SK-N-SH treated with all-trans-retinoic acid at 6 μM for 48 hours (cell line): ENCODE measurements around the gene IFT43.

ENCODE experiments used
- ATAC-seq: fragments of 200-7000 bp; cut with Tn5 transposase; 3 replicates; pipeline ENCODE4 v1.9.1; 2020; ENCODE audit warnings: mild to moderate bottlenecking, moderate library complexity
- ARNTL ChIP-seq: fragments of 450-650 bp; formaldehyde crosslinking; IDR thresholded peaks from 2 replicates; pipeline ENCODE4 v1.5.0; 2020; ENCODE audit warnings: low read depth, mild to moderate bottlenecking, moderate library complexity, borderline replicate concordance
- BACH2 ChIP-seq: fragments of 250-450 bp; sonication (Bioruptor Pico); IDR thresholded peaks from 2 replicates; pipeline ENCODE4 v1.9.0; 2021; ENCODE audit warnings: mild to moderate bottlenecking, borderline replicate concordance
- CREB5 ChIP-seq: fragments of 250-450 bp; sonication (Bioruptor Pico); IDR thresholded peaks from 2 replicates; pipeline ENCODE4 v1.5.1; 2020; ENCODE audit warnings: low read depth, mild to moderate bottlenecking, moderate library complexity
- CSDC2 ChIP-seq: fragments of 250-450 bp; sonication (Bioruptor Pico); IDR thresholded peaks from 2 replicates; pipeline ENCODE4 v1.5.0; 2020; ENCODE audit warnings: mild to moderate bottlenecking, moderate library complexity
- CSRNP3 ChIP-seq: fragments of 250-450 bp; sonication (Bioruptor Pico); IDR thresholded peaks from 2 replicates; pipeline ENCODE4 v1.5.1; 2021; ENCODE audit warnings: mild to moderate bottlenecking, moderate library complexity
- ESRRG ChIP-seq: fragments of 250-450 bp; sonication (Bioruptor Pico); IDR thresholded peaks from 2 replicates; pipeline ENCODE4 v1.6.1; 2021; ENCODE audit warnings: mild to moderate bottlenecking
- GLIS3 ChIP-seq: fragments of 250-450 bp; sonication (Bioruptor Pico); IDR thresholded peaks from 2 replicates; pipeline ENCODE4 v1.5.0; 2020; ENCODE audit warnings: mild to moderate bottlenecking, moderate library complexity
- OSR1 ChIP-seq: fragments of 250-450 bp; sonication (Bioruptor Pico); IDR thresholded peaks from 2 replicates; pipeline ENCODE4 v1.8.0; 2022; ENCODE audit warnings: moderate library complexity, mild to moderate bottlenecking, inconsistent platforms
- PATZ1 ChIP-seq: fragments of 250-450 bp; sonication (Bioruptor Pico); IDR thresholded peaks from 2 replicates; pipeline ENCODE4 v1.8.0; 2020; ENCODE audit warnings: mild to moderate bottlenecking, moderate library complexity, borderline replicate concordance
- PPARA ChIP-seq: fragments of 250-450 bp; sonication (Bioruptor Pico); IDR thresholded peaks from 2 replicates; pipeline ENCODE4 v1.5.0; 2020; ENCODE audit warnings: mild to moderate bottlenecking, borderline replicate concordance
- RARB ChIP-seq: fragments of 250-450 bp; sonication (Bioruptor Pico); IDR thresholded peaks from 2 replicates; pipeline ENCODE4 v1.8.0; 2021; ENCODE audit warnings: mild to moderate bottlenecking, moderate library complexity
- SNAI2 ChIP-seq: fragments of 250-450 bp; sonication (Bioruptor Pico); IDR thresholded peaks from 2 replicates; pipeline ENCODE4 v1.5.0; 2020; ENCODE audit warnings: mild to moderate bottlenecking, moderate library complexity
- TCF4 ChIP-seq: fragments of 250-450 bp; sonication (Bioruptor Pico); IDR thresholded peaks from 2 replicates; pipeline ENCODE4 v1.8.0; 2021; ENCODE audit warnings: mild to moderate bottlenecking, moderate library complexity, borderline replicate concordance
- TOX ChIP-seq: fragments of 250-450 bp; sonication (Bioruptor Pico); IDR thresholded peaks from 2 replicates; pipeline ENCODE4 v1.8.0; 2021; ENCODE audit warnings: mild to moderate bottlenecking, moderate library complexity, borderline replicate concordance
- TSHZ2 ChIP-seq: fragments of 250-450 bp; sonication (Bioruptor Pico); IDR thresholded peaks from 2 replicates; pipeline ENCODE4 v1.5.0; 2020; ENCODE audit warnings: mild to moderate bottlenecking, moderate library complexity
- ZC3H10 ChIP-seq: fragments of 250-450 bp; sonication (Bioruptor Pico); IDR thresholded peaks from 2 replicates; pipeline ENCODE4 v1.5.1; 2021; ENCODE audit warnings: mild to moderate bottlenecking, moderate library complexity
- ZNF565 ChIP-seq: fragments of 450-650 bp; formaldehyde crosslinking; conservative IDR thresholded peaks from 2 replicates; pipeline ENCODE4 v1.5.0; 2020; ENCODE audit warnings: low read depth, mild to moderate bottlenecking, moderate library complexity
- ZNF70 ChIP-seq: fragments of 450-650 bp; formaldehyde crosslinking; IDR thresholded peaks from 2 replicates; pipeline ENCODE4 v1.5.0; 2020; ENCODE audit warnings: mild to moderate bottlenecking, moderate library complexity
- ZNF8 ChIP-seq: fragments of 450-650 bp; formaldehyde crosslinking; IDR thresholded peaks from 2 replicates; pipeline ENCODE4 v1.5.0; 2020; ENCODE audit warnings: mild to moderate bottlenecking, moderate library complexity

IFT43 gene

GRCh38 chr14:75993567-75994041, 8.0 kb downstream of the IFT43 start (continued):
- TF ChIP-seq CSRNP3 (CRISPR knock-in tag) (no peak), CSDC2 (no peak), PATZ1 (no peak)

GRCh38 chr14:75995372-75996041, 9.9 kb downstream of the IFT43 start:
- no peak for TF ChIP-seq ZNF565 (CRISPR knock-in tag)
- no peak for TF ChIP-seq CSRNP3 (CRISPR knock-in tag)
- ATAC-seq = no peak

GRCh38 chr14:75996488-75996887, 10.9 kb downstream of the IFT43 start:
- no peak for TF ChIP-seq CSDC2
- ATAC-seq = no peak

- no peak for ATAC-seq
- TF ChIP-seq TSHZ2 (CRISPR knock-in tag) (no peak), CSDC2 (no peak), CSRNP3 (CRISPR knock-in tag) (no peak)
These were observed 14.1 kb downstream of the IFT43 start for GRCh38 chr14:75999511-76000190.

- no peak for ATAC-seq
- TF ChIP-seq PATZ1 = no peak
- no peak for TF ChIP-seq ESRRG (CRISPR knock-in tag)
- no peak for TF ChIP-seq ZNF8
- TF ChIP-seq RARB (CRISPR knock-in tag) = no peak
- no peak for TF ChIP-seq CSDC2
- TF ChIP-seq ZC3H10 (CRISPR knock-in tag) = no peak
- no peak for TF ChIP-seq ZNF70 (CRISPR knock-in tag)
- no peak for TF ChIP-seq CREB5 (CRISPR knock-in tag)
- TF ChIP-seq TCF4 (CRISPR knock-in tag) = no peak
- no peak for TF ChIP-seq PPARA (CRISPR knock-in tag)
- no peak for TF ChIP-seq OSR1 (CRISPR knock-in tag)
- TF ChIP-seq SNAI2 (CRISPR knock-in tag) = no peak
- no peak for TF ChIP-seq ARNTL
- TF ChIP-seq TOX (CRISPR knock-in tag) = no peak
- no peak for TF ChIP-seq GLIS3
- TF ChIP-seq BACH2 = no peak
These were observed 16.8 kb downstream of the IFT43 start for GRCh38 chr14:76002383-76002782.
